SH-SY5Y (cell line): ENCODE measurements around the gene MAN1B1.

Experiments used
- GATA2 ChIP-seq: IDR thresholded peaks from 2 replicates; pipeline ENCODE4 v1.6.1; 2011; ENCODE audit warnings: mild to moderate bottlenecking, low read depth, low read length
- GATA3 ChIP-seq: IDR thresholded peaks from 2 replicates; pipeline ENCODE4 v1.6.1; 2011; ENCODE audit warnings: low read depth, mild to moderate bottlenecking, low read length, moderate library complexity

GRCh38 chr9:137097761-137098462, 11.1 kb downstream of the MAN1B1 start:
- TF ChIP-seq GATA2 (no peak), GATA3 (no peak)
